DND-41 (cell line): ENCODE measurements around the gene GABRB3.

Experiments used
- CTCF ChIP-seq: IDR thresholded peaks from 2 replicates; pipeline ENCODE4 v1.5.1; 2012; ENCODE audit warnings: borderline replicate concordance, low read length, moderate library complexity, mild to moderate bottlenecking; ENCODE audit not compliant: poor library complexity, severe bottlenecking; ENCODE audit errors: extremely low read depth
- EZH2 ChIP-seq: IDR thresholded peaks from 3 replicates; pipeline ENCODE4 v1.6.1; 2012; ENCODE audit warnings: borderline replicate concordance, low read depth, mild to moderate bottlenecking, moderate library complexity, low read length, inconsistent platforms; ENCODE audit not compliant: severe bottlenecking

- TF ChIP-seq CTCF (no peak), EZH2 (no peak)
These were observed 141.0 kb downstream of the GABRB3 start for GRCh38 chr15:26631894-26632293.
